ENCODE measurements around the gene CFAP410.

DNA sequence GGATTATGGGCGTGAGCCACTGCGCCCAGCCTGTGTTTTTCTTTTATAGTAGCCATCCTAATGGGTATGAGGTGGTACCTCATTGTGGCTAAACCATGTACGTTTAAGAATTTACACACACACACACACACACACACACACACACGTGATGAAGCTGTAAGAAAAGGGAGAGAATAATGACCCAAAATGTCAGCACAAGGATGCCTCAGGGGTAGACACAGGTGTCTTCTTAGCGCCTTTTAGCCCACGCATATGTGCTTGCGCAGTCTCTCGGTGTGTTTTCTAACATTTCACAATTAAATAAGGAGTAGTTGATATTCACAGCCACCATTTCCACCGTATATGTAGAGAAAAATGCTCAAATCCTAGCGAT is 40.1 kb downstream of the CFAP410 start:
- TF ChIP-seq POLR2A (IDR thresholded peaks at IDR 0.05; ENCODE audit: low read depth, low read length) (no peak), POLR2AphosphoS5 (IDR thresholded peaks at IDR 0.05; ENCODE audit: low read depth, low read length) (no peak)
